Smooth muscle cell (in vitro differentiated cells): ENCODE data around the gene ARSH. TPM values are rescaled to one million over a fixed set of nuclear protein-coding genes. Genes with fewer than 3 reads are reported as not detected.

Experiments used
- DNase-seq: peaks from one replicate; lab custom pipeline; 2025; ENCODE audit not compliant: unreplicated experiment; lab: John Stamatoyannopoulos, UW
- H2AFZ ChIP-seq: fragments of 200-600 bp; sonication (generic); 2 replicates; pipeline ENCODE4 v1.6.0; 2016; ENCODE audit warnings: antibody characterized with exemption, low read depth, mild to moderate bottlenecking
- H3F3A ChIP-seq: fragments of 200-600 bp; sonication (generic); 2 replicates; pipeline ENCODE4 v1.6.0; 2017; ENCODE audit warnings: antibody characterized with exemption, low read depth
- H3K27ac ChIP-seq: fragments of 200-600 bp; sonication (generic); 2 replicates; pipeline ENCODE4 v1.5.1; 2016; ENCODE audit warnings: low read depth, mild to moderate bottlenecking
- H3K27me3 ChIP-seq: fragments of 200-600 bp; sonication (generic); 2 replicates; pipeline ENCODE4 v1.6.1; 2016; ENCODE audit warnings: low read depth, mild to moderate bottlenecking
- H3K36me3 ChIP-seq: fragments of 200-600 bp; sonication (generic); 2 replicates; pipeline ENCODE4 v1.5.1; 2016; ENCODE audit warnings: low read depth
- H3K4me1 ChIP-seq: fragments of 200-600 bp; sonication (generic); 2 replicates; pipeline ENCODE4 v1.5.1; 2016; ENCODE audit warnings: low read depth
- H3K4me2 ChIP-seq: fragments of 200-600 bp; sonication (generic); 2 replicates; pipeline ENCODE4 v1.6.0; 2016; ENCODE audit warnings: mild to moderate bottlenecking
- H3K4me3 ChIP-seq: fragments of 200-600 bp; sonication (generic); 2 replicates; pipeline ENCODE4 v1.5.1; 2016; ENCODE audit warnings: mild to moderate bottlenecking
- H3K79me2 ChIP-seq: fragments of 200-600 bp; sonication (generic); 2 replicates; pipeline ENCODE4 v1.6.0; 2016; ENCODE audit warnings: low read depth, mild to moderate bottlenecking
- H3K9ac ChIP-seq: fragments of 200-600 bp; sonication (generic); 2 replicates; pipeline ENCODE4 v1.6.0; 2016; ENCODE audit warnings: low read depth
- H3K9me3 ChIP-seq: fragments of 200-600 bp; sonication (generic); replicated peaks from 2 replicates; pipeline ENCODE4 v1.5.1; 2016; ENCODE audit warnings: low read depth
- H4K20me1 ChIP-seq: fragments of 200-600 bp; sonication (generic); 2 replicates; pipeline ENCODE4 v1.6.0; 2016; ENCODE audit warnings: low read depth
- WGBS: methylation state at CpG from one replicate; pipeline ENCODE4 v1.1.7; 2016; ENCODE audit warnings: low lambda C conversion rate; 5-methylcytosine and 5-hydroxymethylcytosine counted together
- polyA plus RNA-seq: library from polyadenylated mRNA; unstranded; fragments of >200 nt; fragmentation: Nextera tagmentation; extraction: Ambion mirVana; gene quantifications from 2 replicates; pipeline ENCODE4 v1.2.1, GENCODE V29; 2016
- small RNA-seq: library from RNA; depleted of rRNA; stranded (forward); fragments of <200 nt; gene quantifications from one replicate; pipeline ENCODE3, GENCODE V24; 2014
- total RNA-seq: library from RNA; depleted of rRNA; stranded (reverse); fragments of >200 nt; gene quantifications from 2 replicates; pipeline ENCODE4 v1.2.3, GENCODE V29; 2014
- TF ChIP-seq, protein P1 (sequence below): fragments of 200-600 bp; sonication (generic); IDR thresholded peaks from 2 replicates; pipeline ENCODE4 v1.5.1; 2017; ENCODE audit warnings: borderline replicate concordance, mild to moderate bottlenecking, antibody characterized with exemption; ENCODE audit not compliant: insufficient read depth, poor library complexity, severe bottlenecking

ARSH gene
- total and polyA plus RNA-seq, 2 experiments from 2014 or later = not detected

DNA sequence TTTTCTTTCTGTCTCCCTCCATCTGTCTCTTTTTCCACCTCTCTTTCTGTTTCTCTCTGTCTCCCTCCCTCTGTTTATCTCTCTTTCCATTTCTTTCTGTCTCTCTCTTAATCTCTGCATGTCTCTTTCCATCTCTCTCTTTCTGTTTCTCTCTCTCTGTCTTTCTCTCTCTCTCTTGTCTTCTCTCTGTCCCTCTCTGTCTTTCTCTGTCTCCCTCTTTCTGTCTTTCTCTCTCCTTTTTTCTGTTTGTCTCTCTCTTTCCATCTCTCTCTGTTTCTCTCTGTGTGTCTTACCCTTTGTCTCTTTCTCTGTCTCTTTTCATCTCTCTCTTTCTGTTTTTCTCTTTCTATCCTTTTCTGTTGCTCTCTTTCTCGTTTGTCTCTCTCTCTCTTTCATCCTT is 69.6 kb downstream of the ARSH start:
- no peaks in the 10 kb centered on the region for H3K79me2 ChIP-seq
- no peaks in the 10 kb centered on the region for H3F3A ChIP-seq
- H2AFZ ChIP-seq = peak overlapping the region; percentile 30
- no peaks in the 10 kb centered on the region for H3K36me3 ChIP-seq
- 40% methylated on average over 1 of the region's 1 CpG for WGBS
- H3K9ac ChIP-seq = no peak overlapping the region
- TF ChIP-seq, protein P1, sequence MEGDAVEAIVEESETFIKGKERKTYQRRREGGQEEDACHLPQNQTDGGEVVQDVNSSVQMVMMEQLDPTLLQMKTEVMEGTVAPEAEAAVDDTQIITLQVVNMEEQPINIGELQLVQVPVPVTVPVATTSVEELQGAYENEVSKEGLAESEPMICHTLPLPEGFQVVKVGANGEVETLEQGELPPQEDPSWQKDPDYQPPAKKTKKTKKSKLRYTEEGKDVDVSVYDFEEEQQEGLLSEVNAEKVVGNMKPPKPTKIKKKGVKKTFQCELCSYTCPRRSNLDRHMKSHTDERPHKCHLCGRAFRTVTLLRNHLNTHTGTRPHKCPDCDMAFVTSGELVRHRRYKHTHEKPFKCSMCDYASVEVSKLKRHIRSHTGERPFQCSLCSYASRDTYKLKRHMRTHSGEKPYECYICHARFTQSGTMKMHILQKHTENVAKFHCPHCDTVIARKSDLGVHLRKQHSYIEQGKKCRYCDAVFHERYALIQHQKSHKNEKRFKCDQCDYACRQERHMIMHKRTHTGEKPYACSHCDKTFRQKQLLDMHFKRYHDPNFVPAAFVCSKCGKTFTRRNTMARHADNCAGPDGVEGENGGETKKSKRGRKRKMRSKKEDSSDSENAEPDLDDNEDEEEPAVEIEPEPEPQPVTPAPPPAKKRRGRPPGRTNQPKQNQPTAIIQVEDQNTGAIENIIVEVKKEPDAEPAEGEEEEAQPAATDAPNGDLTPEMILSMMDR = no peak
- H3K27me3 ChIP-seq = peaks cover 14% of the 10 kb centered on the region
- no peaks in the 10 kb centered on the region for H4K20me1 ChIP-seq
- H3K4me3 ChIP-seq = no peak overlapping the region
- no peak for DNase-seq
- no peaks in the 10 kb centered on the region for H3K4me1 ChIP-seq
- no peak overlapping the region for H3K27ac ChIP-seq
- H3K4me2 ChIP-seq = no peak overlapping the region
- H3K9me3 ChIP-seq = no peaks in the 10 kb centered on the region

DNA sequence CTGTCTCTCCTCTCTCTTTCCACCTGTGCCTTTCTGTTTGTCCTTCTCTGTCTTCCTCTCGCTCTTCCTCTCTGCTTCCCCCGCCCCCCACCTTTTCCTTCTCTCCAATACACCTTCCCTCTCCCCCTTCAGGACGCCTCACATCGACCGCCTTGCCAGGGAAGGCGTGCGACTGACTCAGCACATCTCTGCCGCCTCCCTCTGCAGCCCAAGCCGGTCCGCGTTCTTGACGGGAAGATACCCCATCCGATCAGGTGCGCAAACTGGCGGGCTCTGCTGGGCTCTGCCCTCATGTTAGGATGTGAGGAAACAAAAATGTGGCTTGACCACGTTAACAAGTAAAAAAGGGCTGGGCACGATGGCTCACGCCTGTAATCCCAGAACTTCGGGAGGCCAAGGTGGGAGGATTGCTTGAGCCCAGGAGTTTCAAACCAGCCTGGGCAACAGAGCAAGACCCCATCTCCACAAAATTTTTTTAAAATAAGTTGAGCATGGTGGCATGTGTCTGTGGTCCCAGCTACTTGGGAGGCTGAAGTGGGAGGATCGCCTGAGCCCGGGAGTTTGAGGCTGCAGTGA is 70.2 kb downstream of the ARSH start:
- no peaks in the 10 kb centered on the region for H3K4me1 ChIP-seq
- H3F3A ChIP-seq = no peaks in the 10 kb centered on the region
- no peaks in the 10 kb centered on the region for H3K79me2 ChIP-seq
- no peak overlapping the region for H3K4me2 ChIP-seq
- H3K9me3 ChIP-seq = no peaks in the 10 kb centered on the region
- TF ChIP-seq, protein P1 = no peak
- DNase-seq = no peak
- 62% methylated on average over 17 of the region's 21 CpGs for WGBS
- no peak overlapping the region for H3K4me3 ChIP-seq
- peaks cover 14% of the 10 kb centered on the region for H3K27me3 ChIP-seq
- H4K20me1 ChIP-seq = no peaks in the 10 kb centered on the region
- H3K27ac ChIP-seq = no peak overlapping the region
- H2AFZ ChIP-seq = no peak overlapping the region
- no peaks in the 10 kb centered on the region for H3K36me3 ChIP-seq
- H3K9ac ChIP-seq = no peak overlapping the region

Small RNA genes lying within 50 kb of the gene (small RNA-seq; reads per million reads assigned to genes)
- not detected for gene RN7SL578P

Other genes with a start within 250 kb of the ARSH start
- gene GYG2, start 177.6 kb upstream of the ARSH start, total RNA-seq = 23.1 and 25.3 TPM in 2 replicates
- 35.0 and 44.1 TPM in 2 replicates for gene GYG2, start 177.6 kb upstream of the ARSH start, polyA plus RNA-seq
- gene ARSD, start 77.2 kb upstream of the ARSH start, total RNA-seq = 17.1 and 30.7 TPM in 2 replicates
- gene ARSD, start 77.2 kb upstream of the ARSH start, polyA plus RNA-seq = 21.1 and 25.6 TPM in 2 replicates
- gene ARSF, start 34.9 kb downstream of the ARSH start, total RNA-seq = not detected in 2 replicates
- not detected in 2 replicates for gene ARSF, start 34.9 kb downstream of the ARSH start, polyA plus RNA-seq